GM20000 (cell line): ENCODE data around the gene DST.
A peak's percentile ranks its signal among the peaks of the same experiment; 100 is the strongest.

Source experiments
- DNase-seq: peaks from one replicate; pipeline ENCODE4 v3.0.0; 2012; ENCODE audit warnings: low spot score
- CTCF ChIP-seq: IDR thresholded peaks from 2 replicates; pipeline ENCODE4 v1.5.1; 2012; ENCODE audit warnings: mild to moderate bottlenecking, control low read depth; ENCODE audit errors: extremely low read depth, missing control alignments

Gene DST

GRCh38 chr6:56644366-56644765 lies 1.7 kb upstream of the DST start:
- DNase-seq: no peak

GRCh38 chr6:56643379-56644089 lies 845 bp upstream of the DST start:
- DNase-seq: no peak
- no peak for TF ChIP-seq CTCF

More at GRCh38 chr6:56644366-56644765, 1.7 kb upstream of the DST start:
- no peak for TF ChIP-seq CTCF

DNA sequence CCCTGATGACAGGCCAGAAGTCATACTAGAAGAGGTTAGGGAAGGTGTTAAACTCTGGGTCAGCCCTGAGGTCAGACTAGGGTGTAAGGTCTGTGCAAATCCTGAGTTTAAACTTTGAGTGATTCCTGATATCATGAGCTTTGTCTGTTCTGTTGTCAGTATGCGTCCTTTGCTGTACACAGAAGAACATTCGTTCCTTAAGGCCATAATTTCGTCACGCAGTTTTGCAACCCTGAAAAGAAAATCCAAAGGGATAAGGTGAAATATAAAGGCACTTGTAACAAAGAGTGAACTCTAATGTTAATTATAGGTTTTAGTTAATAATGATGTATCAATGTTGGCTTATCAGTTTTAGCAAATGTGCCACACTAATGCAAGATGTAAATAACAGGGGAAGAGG lies 2.3 kb downstream of the DST start:
- DNase-seq: no peak
- TF ChIP-seq CTCF: no peak

DNA sequence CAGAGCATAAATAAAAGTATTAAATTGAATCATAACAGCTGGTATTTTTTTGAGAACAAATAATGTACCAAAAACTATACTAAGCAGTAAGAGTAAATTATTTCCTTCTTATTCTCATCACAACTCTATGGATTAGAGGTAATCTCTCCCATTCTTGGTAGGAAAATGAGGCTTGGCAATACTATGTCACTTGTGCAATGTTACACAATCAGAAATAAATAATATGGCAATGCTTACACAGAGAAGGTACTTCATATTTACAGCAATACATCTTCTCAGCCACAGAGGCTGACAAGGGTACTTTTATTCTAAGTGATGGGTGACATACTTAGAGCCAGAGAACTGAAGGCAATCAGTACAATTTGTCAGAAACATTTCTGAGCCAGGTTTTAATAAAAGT lies 3.9 kb downstream of the DST start:
- no peak for TF ChIP-seq CTCF
- DNase-seq: no peak

GRCh38 chr6:56637640-56638039 lies 5.0 kb downstream of the DST start:
- DNase-seq: peak; percentile 22
- no peak for TF ChIP-seq CTCF

GRCh38 chr6:56628105-56628504 lies 14.6 kb downstream of the DST start:
- TF ChIP-seq CTCF: no peak
- DNase-seq: no peak

- no peak for DNase-seq
These were observed 17.3 kb downstream of the DST start for GRCh38 chr6:56625356-56625755.

More at GRCh38 chr6:56625356-56625755, 17.3 kb downstream of the DST start:
- TF ChIP-seq CTCF: no peak
